Fibroblast of pulmonary artery (primary cell): ENCODE results near the gene BOLA3.
"Not testable (repeated sequence)": the region's sequence is repeated elsewhere in the genome, so short reads cannot be mapped to it uniquely, and the experiment has no call there.

Experiments used
- DNase-seq: peaks from one replicate; pipeline ENCODE4 v3.0.0-alpha.2; 2010; ENCODE audit warnings: low read depth
- H3K4me3 ChIP-seq: replicated peaks from 2 replicates; pipeline ENCODE4 v1.5.1; 2011; ENCODE audit warnings: low read depth, mild to moderate bottlenecking, control low read depth, low read length, moderate library complexity
- TF ChIP-seq, protein P1 (sequence below): IDR thresholded peaks from 2 replicates; pipeline ENCODE4 v1.5.1; 2011; ENCODE audit warnings: mild to moderate bottlenecking, control low read depth, low read length, inconsistent platforms; ENCODE audit errors: missing control alignments

Gene BOLA3

DNA sequence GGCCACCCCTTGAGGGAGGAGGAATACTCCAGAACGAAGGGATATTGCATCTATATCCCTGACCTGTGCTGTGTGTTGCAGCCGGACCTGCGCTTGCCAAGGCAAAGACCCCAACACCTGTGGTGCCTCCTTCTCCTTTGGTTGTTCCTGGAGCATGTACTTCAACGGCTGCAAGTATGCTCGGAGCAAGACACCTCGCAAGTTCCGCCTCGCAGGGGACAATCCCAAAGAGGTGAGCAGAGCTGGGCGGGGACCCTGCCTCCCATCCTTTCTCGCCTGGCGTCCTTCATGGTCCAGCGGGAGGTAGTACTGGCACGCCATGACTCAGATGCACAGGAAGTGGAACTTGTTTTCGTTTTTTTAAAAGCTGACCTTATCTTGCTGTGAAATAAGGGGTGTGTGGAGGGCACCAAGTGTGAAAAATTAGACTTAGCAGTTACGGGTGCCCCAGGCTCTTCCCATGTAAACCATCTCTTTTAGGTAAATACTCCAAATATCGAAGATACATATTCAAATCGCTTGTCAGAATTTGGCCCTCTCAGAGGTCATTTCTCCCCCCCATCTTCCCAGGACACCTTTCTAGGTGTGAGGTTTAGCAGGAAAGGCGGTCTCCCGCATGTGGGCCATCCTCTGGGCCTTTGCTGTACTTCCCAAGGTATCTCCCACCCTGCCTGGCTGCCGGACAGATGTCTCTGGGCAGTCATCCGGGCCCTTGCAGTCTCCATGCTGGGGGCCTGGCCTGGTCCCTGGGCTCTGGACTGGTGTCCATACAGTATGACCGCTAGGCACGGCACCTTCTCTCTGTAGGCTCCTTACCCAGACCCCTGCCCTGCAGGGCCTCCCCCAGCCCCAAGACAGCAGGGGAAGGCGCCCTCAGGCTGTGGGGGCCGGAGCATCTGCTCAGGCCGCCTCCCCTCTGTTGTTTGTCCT is 57.6 kb downstream of the BOLA3 start:
- no peak overlapping the region for H3K4me3 ChIP-seq
- TF ChIP-seq, protein P1, sequence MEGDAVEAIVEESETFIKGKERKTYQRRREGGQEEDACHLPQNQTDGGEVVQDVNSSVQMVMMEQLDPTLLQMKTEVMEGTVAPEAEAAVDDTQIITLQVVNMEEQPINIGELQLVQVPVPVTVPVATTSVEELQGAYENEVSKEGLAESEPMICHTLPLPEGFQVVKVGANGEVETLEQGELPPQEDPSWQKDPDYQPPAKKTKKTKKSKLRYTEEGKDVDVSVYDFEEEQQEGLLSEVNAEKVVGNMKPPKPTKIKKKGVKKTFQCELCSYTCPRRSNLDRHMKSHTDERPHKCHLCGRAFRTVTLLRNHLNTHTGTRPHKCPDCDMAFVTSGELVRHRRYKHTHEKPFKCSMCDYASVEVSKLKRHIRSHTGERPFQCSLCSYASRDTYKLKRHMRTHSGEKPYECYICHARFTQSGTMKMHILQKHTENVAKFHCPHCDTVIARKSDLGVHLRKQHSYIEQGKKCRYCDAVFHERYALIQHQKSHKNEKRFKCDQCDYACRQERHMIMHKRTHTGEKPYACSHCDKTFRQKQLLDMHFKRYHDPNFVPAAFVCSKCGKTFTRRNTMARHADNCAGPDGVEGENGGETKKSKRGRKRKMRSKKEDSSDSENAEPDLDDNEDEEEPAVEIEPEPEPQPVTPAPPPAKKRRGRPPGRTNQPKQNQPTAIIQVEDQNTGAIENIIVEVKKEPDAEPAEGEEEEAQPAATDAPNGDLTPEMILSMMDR, result no peak
- DNase-seq, result no peak

DNA sequence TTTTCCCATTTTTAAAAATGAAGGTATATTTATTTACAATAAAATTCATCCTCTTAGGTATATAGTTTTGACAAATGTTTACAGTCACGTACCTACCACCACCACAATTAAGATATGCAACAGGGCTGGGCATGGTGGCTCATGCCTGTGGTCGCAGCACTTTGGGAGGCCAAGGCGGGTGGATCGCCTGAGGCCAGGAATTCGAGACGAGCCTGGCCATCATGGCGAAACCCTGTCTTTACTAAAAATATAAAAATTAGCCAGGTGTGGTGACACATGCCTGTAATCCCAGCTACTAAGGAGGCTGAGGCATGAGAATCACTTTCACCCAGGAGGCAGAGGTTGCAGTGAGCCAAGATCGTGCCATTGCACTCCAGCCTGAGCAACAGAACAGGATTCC is 59.0 kb downstream of the BOLA3 start:
- not testable (repeated sequence) for H3K4me3 ChIP-seq, DNase-seq

DNA sequence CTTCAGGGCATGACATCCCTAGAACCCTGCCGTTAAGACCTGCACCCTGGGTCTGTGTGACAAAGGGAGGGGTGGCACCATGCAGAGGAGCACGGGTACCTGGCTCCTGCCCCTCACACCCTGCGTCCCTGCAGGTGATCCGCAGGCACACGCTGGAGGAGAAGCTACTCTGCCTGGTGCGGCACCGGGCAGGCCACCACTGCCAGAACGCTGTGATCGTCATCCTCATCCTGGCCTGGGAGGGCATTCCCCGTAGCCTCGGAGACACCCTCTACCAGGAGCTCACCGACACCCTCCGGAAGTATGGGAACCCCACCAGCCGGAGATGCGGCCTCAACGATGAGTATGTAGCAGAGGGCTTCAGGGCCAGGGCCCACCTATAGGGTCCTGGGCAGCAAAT is 60.0 kb downstream of the BOLA3 start:
- no peak for DNase-seq
- no peak overlapping the region for H3K4me3 ChIP-seq
- TF ChIP-seq, protein P1, result no peak

DNA sequence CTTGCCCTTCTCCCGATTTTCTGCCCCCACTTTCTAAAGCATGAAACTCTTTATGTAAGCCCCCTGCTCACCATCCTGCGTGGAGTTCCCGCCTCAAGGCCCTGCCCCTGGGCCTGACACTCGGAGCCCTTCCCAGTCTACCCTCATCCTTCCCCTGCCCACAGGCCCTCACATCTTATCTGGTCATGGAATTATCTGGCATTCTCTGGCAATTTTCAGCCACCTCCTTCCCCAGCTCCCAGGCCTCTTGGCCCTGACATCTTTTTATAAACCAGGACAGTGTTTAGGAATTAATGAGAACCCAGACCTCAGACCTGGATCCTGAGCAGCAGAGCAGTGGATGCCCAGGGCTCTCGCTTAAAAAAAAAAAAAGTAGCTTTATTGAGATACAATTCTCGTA is 61.7 kb downstream of the BOLA3 start:
- TF ChIP-seq, protein P1, result no peak
- DNase-seq, result no peak
- no peak overlapping the region for H3K4me3 ChIP-seq
